GM23248 (cell line): ENCODE results near the gene TMEM236.

Source experiments
- EZH2 ChIP-seq: fragments of 200-600 bp; sonication (generic); IDR thresholded peaks from 2 replicates; pipeline ENCODE4 v1.6.1; 2018; ENCODE audit warnings: antibody characterized with exemption, mild to moderate bottlenecking; ENCODE audit not compliant: insufficient read depth, poor library complexity, severe bottlenecking
- EZH2phosphoT487 ChIP-seq: fragments of 200-600 bp; sonication (generic); IDR thresholded peaks from 2 replicates; pipeline ENCODE4 v1.6.1; 2018; ENCODE audit warnings: antibody characterized with exemption, moderate library complexity, mild to moderate bottlenecking, low read depth; ENCODE audit not compliant: insufficient read depth

GRCh38 chr10:17781856-17782255 is 29.9 kb downstream of the TMEM236 start:
- TF ChIP-seq EZH2phosphoT487 (no peak), EZH2 (no peak)
